Fibroblast of lung (primary cell): Measurements from ENCODE around the gene ARMH4.

Source experiments
- EZH2 ChIP-seq: IDR thresholded peaks from 2 replicates; pipeline ENCODE4 v1.5.1; 2012; ENCODE audit warnings: low read length, control low read depth, mild to moderate bottlenecking; ENCODE audit errors: missing control alignments
- TF ChIP-seq, protein P1 (sequence below), 2 donors: IDR thresholded peaks in 1 of 2; conservative IDR thresholded peaks in 1 of 2; 1 replicate in 1 of 2; 2 replicates in 1 of 2; pipeline ENCODE4 v1.5.1; 2011 to 2012; ENCODE audit warnings: low read length in 2 of 2, control low read depth in 1 of 2, inconsistent platforms in 1 of 2, low read depth in 1 of 2, mild to moderate bottlenecking in 1 of 2

DNA sequence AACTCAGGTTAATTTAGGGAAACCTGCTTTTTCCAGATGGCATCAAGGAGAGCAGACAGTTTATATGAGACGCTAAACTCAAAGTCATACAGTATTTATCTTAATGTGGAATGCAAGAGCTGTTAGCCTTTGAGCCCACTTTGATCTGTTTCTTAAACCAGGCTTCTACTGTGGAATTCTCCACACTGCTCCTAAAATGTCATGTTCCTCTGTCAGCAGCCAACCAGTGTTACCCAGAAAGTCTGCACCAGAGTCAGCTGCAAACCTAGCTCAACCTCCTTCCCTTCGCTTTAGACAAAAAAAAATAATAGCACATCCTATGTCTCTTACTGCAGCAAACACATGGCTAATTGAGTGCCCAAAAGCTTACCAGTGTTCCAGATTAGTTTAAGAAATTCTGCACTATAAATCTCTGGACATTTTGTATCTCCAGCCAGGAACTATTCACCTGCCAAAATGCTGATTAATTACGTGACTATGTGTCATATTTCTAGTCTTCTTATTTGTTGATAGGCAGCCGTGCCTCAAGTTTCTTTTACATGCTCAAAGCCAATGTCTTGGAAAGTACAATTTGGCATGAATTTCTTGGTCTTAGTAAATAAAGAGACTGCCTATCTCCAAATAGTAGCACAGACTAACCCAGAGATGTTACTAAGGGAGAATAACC is 21.8 kb downstream of the ARMH4 start:
- TF ChIP-seq, protein P1, sequence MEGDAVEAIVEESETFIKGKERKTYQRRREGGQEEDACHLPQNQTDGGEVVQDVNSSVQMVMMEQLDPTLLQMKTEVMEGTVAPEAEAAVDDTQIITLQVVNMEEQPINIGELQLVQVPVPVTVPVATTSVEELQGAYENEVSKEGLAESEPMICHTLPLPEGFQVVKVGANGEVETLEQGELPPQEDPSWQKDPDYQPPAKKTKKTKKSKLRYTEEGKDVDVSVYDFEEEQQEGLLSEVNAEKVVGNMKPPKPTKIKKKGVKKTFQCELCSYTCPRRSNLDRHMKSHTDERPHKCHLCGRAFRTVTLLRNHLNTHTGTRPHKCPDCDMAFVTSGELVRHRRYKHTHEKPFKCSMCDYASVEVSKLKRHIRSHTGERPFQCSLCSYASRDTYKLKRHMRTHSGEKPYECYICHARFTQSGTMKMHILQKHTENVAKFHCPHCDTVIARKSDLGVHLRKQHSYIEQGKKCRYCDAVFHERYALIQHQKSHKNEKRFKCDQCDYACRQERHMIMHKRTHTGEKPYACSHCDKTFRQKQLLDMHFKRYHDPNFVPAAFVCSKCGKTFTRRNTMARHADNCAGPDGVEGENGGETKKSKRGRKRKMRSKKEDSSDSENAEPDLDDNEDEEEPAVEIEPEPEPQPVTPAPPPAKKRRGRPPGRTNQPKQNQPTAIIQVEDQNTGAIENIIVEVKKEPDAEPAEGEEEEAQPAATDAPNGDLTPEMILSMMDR (conservative IDR thresholded peaks at IDR 0.05 in 1 of 2, IDR thresholded peaks at IDR 0.05 in 1 of 2; ENCODE audit: low read depth in 1 of 2, low read length in 2 of 2) = no peak
- no peak for TF ChIP-seq EZH2
